NCI-H2227 (cell line): ENCODE measurements around the gene PBLD.

ENCODE experiments used
- DNase-seq: peaks from one replicate; lab custom pipeline; 2025; ENCODE audit not compliant: unreplicated experiment; lab: John Stamatoyannopoulos, UW

PBLD gene

GRCh38 chr10:68332259-68333057, at the start of gene PBLD:
Gene PBLD, minus strand, starts transcription at chr10:68332928. Its CDS starts 26,084 bp downstream, at chr10:68306844.
- peak; percentile 82 for DNase-seq

- DNase-seq, result no peak
Measured at GRCh38 chr10:68371604-68372003, 38.9 kb upstream of the PBLD start.

GRCh38 chr10:68367121-68367520, 34.4 kb upstream of the PBLD start:
- no peak for DNase-seq

GRCh38 chr10:68366600-68366999, 33.9 kb upstream of the PBLD start:
- no peak for DNase-seq

- no peak for DNase-seq
Measured at GRCh38 chr10:68365611-68366010, 32.9 kb upstream of the PBLD start.

- DNase-seq, result no peak
Measured at GRCh38 chr10:68364101-68364886, 31.6 kb upstream of the PBLD start.

- no peak for DNase-seq
Measured at GRCh38 chr10:68362590-68362989, 29.9 kb upstream of the PBLD start.

GRCh38 chr10:68359189-68359588, 26.5 kb upstream of the PBLD start:
- no peak for DNase-seq

GRCh38 chr10:68353537-68353936, 20.8 kb upstream of the PBLD start:
- no peak for DNase-seq

GRCh38 chr10:68348265-68348741, 15.6 kb upstream of the PBLD start:
- DNase-seq, result peak; percentile 41

- no peak for DNase-seq
Measured at GRCh38 chr10:68346774-68347173, 14.0 kb upstream of the PBLD start.

- DNase-seq, result no peak
Measured at GRCh38 chr10:68345621-68346020, 12.9 kb upstream of the PBLD start.

- no peak for DNase-seq
Measured at GRCh38 chr10:68342909-68343516, 10.3 kb upstream of the PBLD start.

- DNase-seq, result no peak
Measured at GRCh38 chr10:68340358-68341080, 7.8 kb upstream of the PBLD start.

- DNase-seq, result no peak
Measured at GRCh38 chr10:68336754-68337351, 4.1 kb upstream of the PBLD start.

- no peak for DNase-seq
Measured at GRCh38 chr10:68334672-68335467, 2.1 kb upstream of the PBLD start.

GRCh38 chr10:68333440-68334431, 1.0 kb upstream of the PBLD start:
- no peak for DNase-seq

- no peak for DNase-seq
Measured at GRCh38 chr10:68333058-68333395, 299 bp upstream of the PBLD start.
